NCI-H146 treated with DMSO at 0.1 percent for 48 hours (cell line): ENCODE data around the gene COL4A4.
"Not testable (repeated sequence)": the region's sequence is repeated elsewhere in the genome, so short reads cannot be mapped to it uniquely, and the experiment has no call there.

ENCODE experiments used
- DNase-seq: peaks from one replicate; lab custom pipeline; 2025; ENCODE audit not compliant: unreplicated experiment; lab: John Stamatoyannopoulos, UW

The COL4A4 gene

DNA sequence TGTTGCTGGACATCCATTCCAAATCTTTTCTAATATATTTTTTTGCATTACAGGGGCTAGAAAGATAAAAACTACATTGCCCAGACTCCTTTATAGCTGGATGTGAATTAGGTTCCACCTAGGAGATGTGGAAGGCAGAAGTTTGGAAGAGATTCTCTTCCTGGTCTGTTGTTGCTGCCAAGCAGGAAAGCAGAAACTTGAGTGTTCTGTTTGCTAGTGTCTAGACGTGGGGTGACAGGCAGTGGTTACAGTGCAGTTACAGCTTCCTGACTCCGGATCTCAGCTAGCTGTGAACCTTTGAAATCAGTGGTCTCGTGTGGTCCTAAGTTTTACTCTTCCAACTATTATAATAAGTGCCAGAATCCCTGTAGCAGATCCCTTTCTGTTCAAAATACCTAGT, 46.2 kb downstream of the COL4A4 start:
- no peak for DNase-seq

DNA sequence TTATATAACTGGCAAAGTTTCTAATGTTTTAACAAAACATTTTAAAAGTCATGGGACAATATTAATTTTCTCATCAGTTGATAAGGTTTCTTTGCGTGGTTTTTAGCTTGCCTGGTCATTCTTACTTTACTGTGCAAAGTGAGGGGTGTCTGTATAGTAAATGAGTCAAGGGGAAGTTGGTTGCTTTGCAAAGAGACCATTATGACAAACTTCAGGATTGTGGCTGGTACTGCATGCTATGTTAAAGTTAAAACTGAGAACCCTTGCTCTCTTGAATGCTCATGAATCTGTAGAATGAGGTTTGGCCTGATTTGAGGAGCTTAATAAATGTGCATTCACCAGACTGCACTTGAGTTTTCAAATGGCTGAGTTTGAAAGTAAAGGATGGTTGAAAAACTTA, 47.0 kb downstream of the COL4A4 start:
- no peak for DNase-seq

DNA sequence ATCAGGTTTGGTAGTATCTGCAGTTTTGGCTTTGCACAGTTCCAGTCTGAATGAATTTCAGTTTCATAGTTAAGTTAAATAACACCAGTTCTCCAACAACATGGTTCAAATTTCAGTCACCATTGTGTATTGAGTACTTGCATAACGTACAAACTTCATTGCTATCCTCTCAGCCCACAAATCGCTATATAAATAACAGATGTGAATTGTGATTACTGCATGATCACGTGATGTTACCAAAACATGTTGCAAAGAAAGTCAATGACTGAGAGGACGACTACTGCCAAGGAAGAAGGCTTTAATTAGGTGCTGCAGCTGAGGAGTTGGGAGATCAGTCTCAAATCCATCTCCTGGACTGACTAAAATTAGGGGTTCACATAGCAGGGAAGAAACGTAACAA, 48.2 kb downstream of the COL4A4 start:
- DNase-seq = no peak

DNA sequence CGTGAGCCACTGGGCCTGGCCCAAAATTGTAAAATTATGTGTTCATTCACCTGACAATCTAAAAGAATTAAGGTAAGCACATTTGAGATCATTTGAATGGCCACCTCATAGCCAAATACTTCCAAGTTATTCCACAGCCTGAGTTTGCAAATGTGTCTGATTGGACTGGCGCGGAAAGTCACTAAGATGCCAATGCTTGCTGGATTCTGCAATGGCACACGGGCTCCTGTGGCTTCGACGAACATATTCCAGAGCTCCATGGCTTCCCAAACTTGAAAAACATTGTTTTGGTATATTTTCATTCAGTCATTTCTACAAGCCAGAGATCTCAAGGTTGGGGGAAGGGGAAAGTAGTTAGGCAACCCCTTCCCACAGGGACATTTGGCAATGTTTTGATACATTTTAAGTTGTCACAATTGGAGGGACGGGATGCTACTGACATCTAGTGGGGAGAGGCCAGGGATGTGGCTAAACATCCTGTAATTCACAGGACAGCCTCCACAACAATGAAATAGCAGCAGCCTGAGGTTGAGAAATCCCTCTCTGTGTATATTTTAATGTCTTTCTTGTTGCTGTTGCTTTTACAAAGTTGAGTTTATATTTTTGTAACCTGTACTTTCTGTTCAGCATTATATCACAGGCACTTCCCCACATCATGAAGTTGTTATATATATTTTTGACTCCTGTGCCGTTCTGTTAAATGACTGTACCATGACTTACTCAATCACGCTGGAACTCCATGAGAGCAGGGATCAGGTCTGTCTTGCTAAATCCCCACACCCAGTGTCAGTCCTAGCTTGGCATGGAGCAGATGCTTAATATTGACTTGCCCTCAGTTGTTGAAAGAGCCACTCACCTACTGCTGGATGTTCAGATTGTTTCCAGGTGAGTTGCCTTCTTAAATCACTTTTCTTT, 56.9 kb downstream of the COL4A4 start:
- peak; percentile 1 for DNase-seq

DNA sequence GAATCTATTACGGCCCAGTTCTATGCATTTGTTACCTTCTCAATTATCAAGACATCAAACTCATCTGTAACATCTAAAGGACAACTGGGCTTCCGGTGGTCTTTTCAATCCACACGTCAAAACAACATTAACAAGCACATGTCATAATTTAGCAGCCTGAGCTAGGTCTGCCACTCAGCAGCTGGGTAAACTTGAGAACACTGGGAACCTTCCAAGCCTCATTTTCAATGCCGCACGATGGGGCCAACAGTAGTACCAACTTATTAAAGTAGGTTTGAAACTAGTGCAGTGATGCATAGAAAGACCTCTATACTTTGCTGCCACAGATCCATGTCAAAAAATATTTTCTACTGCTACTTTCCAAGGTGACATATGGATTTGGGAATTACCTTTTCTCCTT, 60.4 kb downstream of the COL4A4 start:
- DNase-seq = no peak

DNA sequence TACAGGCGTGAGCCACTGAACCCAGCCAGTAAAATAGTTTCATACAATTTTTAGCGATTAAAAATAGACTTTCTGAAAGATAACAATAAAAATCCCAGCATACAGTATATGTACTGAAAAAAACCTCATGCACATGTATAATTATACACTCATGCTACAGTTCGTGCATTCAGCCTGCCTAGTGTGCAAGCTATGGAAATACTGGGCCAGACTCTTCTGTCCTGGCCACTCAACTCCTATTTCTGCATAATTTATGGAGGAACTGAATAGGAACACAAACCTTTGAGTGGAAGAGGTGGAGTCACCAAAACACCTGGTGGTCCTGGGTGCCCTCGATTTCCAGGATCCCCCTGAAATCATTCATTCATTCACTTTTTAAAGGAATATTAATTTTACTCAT, 64.7 kb downstream of the COL4A4 start:
- DNase-seq = no peak

DNA sequence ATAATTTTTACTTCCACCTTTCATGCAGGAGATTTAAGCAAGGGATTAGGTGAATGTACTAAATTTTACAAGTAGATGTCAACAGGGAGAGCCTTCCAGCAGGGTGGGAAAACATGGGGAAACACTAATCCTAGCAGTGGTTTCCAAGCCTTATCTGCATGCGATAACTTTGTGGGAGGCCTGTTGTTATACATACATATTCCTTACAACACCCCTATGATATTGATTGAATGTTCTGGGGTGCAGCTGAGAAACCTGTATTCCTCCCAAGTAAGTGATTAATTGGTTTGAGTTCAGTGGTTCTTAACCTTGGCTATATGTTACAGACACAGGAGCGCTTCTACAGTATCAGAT, 65.9 kb downstream of the COL4A4 start:
- no peak for DNase-seq

DNA sequence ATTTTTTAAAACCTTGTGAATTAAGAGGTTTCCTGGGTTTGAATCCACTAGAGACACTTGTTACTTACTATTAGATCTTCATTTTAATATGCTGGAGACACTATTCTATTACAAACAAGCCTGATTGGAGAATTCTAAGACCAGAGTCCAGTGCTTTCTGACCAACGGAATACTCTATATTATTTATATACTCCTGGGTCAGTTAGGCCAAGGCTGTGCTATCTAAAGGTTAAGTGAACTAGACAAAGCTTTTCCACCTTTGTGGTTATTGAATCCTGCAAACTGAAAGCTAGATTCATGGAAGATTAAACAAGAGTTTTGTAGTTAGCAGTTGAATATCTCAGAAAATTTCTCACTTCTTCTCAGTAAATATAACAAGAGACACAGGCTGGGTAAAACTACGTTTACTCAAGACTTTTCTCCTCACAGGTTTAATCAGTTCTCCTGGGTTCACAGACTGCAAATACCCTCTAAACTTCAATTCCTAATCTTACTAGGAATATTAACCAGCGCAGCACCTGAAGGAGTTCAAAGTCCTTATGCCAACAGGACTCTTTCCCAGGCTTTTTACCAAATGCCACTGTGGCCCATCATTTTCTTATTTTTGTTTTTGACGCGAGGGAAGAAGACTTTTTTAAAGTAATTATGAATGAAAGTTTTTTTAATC, 66.4 kb downstream of the COL4A4 start:
- no peak for DNase-seq

DNA sequence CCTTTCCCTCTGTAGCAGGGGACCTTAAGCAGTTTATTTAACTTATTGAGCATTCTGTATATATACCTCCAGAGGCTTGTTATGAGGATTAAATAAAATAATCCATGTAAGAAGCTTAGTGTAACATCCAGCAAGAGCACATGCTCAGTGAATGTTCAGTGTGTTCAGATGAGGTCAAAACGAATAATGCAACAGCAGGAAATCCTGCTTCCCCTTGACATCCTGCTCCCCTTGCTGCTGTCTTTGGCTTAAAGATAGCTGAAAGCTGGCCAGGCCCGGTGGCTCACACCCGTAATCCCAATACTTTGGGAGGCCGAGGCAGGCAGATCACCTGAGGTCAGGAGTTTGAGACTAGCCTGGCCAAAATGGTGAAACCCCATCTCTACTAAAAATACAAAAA, 68.7 kb downstream of the COL4A4 start:
- no peak for DNase-seq

DNA sequence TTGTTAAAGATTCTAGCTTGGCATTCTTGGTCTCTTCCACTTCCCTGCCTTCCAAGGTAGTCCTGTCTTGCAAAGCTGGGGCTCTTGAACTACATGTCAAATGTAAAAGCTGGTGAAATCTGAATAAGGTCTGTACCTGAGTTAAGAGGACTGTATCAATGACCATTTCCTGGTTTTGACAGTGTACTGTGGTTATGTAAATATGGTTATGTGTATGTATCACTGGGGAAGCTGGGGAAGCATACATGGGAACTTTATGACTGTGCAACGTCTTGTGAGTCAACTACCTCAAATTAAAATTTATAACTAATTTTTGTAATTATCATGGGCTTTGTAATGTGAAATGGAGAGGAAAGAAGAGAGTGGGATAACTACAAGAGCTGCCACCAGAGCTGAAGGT, 81.7 kb downstream of the COL4A4 start:
- no peak for DNase-seq

DNA sequence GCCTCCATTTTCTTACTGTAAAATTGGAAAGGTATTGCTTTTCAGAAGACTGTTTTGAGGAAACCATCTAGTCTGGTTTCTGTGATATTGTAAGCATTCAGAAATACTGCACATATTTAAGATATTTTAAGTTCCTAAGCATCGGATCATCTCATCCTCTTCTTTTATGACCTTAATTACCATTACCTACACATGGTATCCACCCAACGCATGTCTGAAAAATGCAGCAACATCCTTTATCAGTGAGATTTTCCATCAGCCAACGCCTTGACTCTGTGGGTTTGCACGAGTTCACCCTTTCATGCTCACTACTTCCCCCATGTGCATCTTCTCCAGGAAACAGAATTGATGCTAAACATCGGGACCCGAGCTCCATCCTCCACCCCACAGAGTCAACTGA, 84.3 kb downstream of the COL4A4 start:
- no peak for DNase-seq

DNA sequence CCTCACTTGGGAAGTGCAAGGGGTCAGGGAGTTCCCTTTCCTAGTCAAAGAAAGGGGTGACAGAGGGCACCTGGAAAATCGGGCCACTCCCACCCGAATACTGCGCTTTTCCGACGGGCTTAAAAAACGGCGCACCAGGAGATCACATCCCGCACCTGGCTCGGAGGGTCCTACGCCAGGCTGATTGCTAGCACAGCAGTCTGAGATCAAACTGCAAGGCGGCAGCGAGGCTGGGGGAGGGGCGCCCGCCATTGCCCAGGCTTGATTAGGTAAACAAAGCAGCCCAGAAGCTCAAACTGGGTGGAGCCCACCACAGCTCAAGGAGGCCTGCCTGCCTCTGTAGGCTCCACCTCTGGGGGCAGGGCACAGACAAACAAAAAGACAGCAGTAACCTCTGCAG, 98.9 kb downstream of the COL4A4 start:
- not testable (repeated sequence) for DNase-seq

DNA sequence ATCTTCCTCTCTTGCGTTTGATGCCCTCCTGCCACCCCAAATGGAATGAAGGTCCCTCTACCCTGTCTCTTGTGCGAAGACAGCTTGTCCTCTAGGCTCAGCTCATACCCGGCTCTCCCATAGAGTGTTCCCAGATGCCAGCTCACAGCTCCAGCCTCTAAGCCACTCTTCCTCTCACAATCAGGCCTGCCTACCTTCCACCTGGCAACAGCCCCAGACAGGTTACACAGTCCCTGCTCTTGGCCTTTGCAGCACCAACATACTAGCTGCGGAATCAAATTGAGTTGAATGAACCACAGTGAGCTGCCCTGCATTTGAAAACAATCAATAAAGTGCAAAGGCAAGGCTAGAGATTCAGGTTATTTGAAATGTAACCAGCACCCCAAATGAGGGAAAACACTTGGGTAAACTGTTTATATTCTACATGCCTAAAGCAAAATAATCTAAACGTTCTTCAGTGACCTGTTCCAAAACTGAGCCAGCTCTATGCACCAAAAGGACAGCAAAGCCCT, 105.1 kb downstream of the COL4A4 start:
- no peak for DNase-seq

DNA sequence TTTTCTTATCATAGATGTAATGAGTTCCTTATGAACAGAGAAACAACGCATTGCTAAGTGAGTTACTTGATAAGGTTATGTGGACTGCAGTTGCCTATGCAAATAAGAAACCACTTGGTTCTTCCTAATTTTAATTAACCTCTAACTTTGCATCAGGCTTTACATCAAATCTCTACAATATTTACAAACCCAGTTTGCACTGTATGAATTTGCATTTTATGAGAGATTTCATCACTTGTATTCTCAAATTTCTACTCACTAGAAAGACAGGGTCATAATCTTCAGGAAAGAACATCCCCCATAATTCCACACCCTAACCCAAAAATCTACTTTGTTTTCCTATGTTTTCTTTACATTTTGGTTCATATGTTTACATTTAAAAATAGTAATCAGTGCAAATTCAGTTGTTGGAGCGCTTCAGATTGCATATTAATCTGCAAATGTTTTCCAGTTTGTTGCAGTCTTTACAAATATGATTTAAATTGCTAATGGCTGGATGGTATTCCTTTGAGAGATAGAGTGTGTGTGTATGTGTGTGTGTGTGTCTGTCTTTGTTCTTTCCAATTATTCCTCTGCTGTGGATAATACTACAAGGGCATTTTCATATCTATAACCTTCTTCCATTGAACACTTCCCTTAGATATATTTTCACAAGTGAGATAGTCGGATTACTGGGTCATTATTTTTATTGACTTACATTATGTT, 106.1 kb downstream of the COL4A4 start:
- DNase-seq = no peak

DNA sequence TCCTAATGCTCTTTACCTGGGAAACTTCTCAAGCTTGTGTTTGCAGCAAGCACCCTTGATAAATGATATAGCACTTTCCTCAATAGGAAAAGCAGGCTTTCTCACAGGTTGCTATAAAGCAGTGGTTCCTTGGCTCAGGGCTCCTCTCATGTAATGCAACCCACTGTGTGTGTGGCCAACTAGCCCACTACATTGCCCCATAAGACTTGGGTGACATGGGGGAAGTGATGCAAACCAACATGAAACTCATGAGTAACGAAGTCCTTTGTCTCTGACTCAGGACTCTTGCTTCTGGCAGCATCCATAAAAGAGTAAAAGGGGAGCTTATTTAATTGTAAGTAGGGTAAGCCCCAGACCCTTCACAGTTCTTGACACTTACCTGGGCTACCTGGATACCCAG, 106.9 kb downstream of the COL4A4 start:
- no peak for DNase-seq

DNA sequence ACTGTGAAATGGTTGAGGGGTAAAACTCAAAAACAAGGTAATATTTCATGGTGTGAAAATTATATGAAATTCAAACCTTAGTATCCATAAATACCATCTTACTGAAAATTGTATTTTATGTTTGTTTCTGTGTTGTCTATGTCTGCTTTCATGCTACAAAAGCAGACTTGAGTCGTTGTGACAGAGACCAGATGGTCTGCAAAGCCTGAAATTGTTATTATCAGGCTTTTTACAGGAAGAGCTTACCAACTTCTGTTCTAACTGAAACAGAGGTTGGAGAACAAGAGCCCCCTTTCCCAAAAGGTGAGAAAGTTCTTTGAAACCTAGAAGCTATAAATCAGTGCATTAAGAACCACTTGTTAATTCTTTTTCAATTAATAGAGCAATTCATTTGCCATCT, 110.0 kb downstream of the COL4A4 start:
- no peak for DNase-seq

DNA sequence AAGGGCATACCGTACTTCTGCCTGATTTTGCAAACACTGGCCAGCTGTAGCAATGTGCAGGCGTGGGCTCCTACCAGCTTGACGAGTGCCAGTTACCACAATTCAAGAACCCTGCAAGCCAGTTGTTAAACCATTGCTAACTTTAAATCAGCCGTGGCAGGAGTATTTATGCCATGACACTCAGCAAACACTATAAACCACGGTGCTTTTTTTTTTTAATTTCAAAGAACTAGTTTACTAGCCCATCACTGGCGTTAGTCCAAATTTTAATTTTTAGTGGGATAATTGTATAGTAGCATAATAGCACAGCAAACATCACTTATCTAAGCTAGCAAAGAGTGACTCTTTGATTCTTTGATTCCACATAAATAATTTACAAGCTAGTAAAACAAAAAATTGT, 111.1 kb downstream of the COL4A4 start:
- peak; percentile 54 for DNase-seq

DNA sequence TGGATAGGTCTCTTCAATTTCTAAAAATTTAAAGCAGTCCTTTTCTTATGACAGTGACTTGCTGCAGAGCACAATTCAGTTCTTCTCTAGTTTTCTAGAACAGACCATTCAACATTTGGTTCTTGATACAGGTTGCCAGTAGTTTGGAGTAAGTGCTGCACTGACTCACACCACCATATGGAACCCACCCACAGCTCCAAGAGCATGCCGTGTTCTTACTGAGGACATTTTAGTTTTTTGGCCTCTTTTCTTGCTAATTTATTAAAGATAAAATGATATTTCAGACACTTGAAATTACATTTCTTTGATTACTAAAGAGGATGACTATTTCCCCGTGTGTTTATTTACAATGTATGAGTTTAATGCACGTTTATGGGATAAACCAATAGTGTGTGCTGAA, 120.0 kb downstream of the COL4A4 start:
- DNase-seq = no peak

DNA sequence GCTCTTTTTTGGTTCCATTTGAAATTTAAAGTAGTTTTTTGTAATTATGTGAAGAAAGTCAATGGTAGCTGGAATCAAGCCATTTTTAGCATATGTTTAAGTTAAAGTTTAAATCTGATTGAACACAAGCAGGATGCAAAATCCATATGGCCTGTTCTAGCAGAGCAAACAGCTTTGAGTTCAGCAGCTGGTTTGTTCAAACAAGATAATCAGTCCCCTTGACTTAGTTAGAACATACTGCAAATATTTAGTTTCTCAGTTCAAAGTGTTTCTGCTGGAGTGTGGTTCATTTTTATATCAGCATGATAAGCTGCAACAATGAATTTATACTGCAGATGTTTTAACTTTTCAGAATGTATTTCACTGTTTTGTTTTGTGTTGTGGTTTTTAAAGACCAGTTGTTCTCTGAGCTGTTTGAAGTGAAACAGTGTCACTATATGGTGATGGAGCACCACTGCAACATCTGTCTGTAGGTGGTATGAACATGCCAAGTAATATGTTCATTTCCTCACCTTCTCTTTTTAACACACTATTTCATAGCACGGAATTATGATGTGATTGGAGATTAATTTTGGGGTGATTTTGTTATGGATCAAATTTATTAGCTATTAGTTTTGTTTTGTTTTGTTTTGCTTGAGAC, 125.3 kb downstream of the COL4A4 start:
- DNase-seq = no peak

DNA sequence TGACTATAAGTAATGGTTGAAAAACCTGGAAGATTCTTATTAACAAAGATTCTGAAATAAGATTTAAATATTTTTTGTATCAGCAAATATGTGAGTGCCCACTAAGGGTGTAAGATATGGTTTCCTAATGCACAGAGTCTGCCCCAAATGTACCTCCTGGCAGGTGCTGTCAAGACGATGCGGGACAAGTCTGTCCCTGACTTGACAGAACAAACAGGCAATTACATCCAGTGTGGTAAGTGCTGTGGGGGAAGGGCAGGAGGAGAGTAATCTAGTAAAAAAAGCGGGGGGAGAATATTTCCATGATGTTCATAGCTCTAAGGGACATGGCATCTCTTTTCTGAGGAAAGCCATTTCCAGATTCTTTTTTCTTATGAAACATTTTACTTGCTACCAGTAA, 127.5 kb downstream of the COL4A4 start:
- DNase-seq = no peak

DNA sequence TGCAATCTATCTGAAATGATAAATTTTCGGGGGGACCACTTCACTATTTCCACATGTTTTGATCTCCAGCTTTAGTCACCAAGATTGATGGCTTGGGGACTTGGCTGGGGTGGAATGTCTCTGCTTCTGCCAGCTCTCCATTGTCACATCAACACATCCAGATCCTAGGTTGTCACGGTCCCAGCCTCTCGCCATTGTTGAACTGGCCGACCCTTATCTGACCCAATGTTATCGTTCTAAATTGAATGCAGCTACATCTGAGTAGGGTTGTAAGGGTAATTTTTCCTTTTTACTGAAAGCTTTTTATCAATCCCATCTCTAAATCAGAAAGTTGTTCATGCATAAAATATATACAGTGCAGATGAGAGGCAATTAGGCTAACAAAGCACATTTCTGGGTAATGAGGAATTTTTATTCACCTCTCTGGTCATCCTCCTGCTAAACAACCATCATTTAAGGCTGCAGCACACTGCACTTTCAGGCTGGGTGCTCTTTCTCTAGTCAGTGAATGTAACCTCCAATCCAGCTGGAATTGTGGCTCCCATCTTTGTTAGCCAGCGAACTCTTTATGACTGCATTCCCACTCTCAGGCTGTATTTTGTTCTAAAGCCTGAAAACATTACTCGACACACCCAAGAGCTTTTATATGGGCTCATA, 128.2 kb downstream of the COL4A4 start:
- no peak for DNase-seq
